Lower leg skin (tissue), 3 donors: ENCODE data around the gene FUOM.

ENCODE experiments used
- POLR2A ChIP-seq, 2 donors: fragments of 450-650 bp; IDR thresholded peaks; one replicate each; pipeline ENCODE4 v1.6.1; 2016 to 2017; ENCODE audit warnings: antibody characterized with exemption in 2 of 2, mild to moderate bottlenecking in 1 of 2, moderate library complexity in 1 of 2
- TF ChIP-seq, protein P1 (sequence below), 3 donors: fragments of 450-650 bp; IDR thresholded peaks; one replicate each; pipeline ENCODE4 v1.5.1; 2016; ENCODE audit warnings: antibody characterized with exemption in 3 of 3, mild to moderate bottlenecking in 3 of 3, moderate library complexity in 2 of 3

DNA sequence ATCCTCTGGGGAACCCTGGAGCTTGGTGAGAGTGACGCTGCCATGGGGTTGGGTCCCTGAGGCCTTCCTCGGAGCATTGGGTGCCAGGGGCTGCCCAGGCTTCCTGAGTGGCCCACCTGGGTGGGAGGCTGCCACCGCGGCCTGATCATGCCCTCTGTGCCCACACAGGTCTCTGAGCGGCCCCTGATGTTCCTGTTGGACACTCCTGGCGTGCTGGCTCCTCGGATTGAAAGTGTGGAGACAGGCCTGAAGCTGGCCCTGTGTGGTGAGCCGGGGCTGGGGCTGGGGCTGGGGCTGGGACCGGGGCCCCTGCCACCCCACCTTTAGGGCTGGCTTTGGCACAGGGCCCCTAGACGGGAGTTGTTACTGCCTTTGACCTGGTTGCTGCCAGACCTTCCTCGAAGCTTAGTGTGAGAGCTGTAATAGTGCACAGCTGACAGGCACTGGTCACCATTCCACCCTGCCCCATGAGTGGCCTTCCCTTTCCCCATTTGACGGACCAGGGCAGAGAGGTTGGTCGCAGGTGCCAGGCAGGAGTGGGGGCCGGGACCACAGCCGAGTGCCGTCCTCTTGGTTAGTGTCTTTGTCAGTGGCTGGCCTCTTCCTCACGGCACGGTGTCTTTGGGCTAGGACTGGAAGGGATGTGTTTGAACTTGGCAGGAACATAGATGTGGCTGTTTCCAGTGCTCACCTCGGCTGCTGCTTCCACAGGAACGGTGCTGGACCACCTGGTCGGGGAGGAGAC is 44.3 kb upstream of the FUOM start:
- no peak for TF ChIP-seq POLR2A (IDR thresholded peaks at IDR 0.05)
- TF ChIP-seq, protein P1, sequence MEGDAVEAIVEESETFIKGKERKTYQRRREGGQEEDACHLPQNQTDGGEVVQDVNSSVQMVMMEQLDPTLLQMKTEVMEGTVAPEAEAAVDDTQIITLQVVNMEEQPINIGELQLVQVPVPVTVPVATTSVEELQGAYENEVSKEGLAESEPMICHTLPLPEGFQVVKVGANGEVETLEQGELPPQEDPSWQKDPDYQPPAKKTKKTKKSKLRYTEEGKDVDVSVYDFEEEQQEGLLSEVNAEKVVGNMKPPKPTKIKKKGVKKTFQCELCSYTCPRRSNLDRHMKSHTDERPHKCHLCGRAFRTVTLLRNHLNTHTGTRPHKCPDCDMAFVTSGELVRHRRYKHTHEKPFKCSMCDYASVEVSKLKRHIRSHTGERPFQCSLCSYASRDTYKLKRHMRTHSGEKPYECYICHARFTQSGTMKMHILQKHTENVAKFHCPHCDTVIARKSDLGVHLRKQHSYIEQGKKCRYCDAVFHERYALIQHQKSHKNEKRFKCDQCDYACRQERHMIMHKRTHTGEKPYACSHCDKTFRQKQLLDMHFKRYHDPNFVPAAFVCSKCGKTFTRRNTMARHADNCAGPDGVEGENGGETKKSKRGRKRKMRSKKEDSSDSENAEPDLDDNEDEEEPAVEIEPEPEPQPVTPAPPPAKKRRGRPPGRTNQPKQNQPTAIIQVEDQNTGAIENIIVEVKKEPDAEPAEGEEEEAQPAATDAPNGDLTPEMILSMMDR (IDR thresholded peaks at IDR 0.05), result no peak
